ENCODE measurements around the gene CLSTN1. TPM values are rescaled to one million over a fixed set of nuclear protein-coding genes. Genes with fewer than 3 reads are reported as not detected.

The CLSTN1 gene
- total RNA-seq, 1 experiment from 2014 or later, result 100 TPM

DNA sequence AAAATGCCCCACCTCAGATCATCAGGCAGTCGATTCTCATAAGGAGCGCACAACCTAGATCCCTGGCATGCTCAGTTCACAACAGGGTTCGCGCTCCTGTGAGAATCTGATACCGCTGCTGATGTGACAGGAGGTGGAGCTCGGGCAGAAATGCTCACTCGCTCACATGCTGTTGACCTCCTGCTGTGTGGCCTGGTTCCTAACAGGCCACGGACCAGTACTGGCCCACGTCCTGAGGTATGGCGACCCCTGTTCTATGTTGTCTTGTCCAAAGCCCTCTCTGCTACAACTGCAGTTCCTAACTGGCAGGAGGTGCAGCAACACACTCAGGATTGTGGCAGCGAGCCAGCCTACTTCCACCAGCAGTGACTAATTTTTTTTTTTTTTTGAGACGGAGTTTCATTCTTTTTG is 70.6 kb downstream of the CLSTN1 start:
- Histone ChIP-seq H3K56ac (ENCODE audit: insufficient read length, low read depth, low read length) (no peak overlapping the region), H2BK12ac (ENCODE audit: insufficient read length, low read depth, low read length) (no peak overlapping the region), H2AFZ (ENCODE audit: low read length) (no peak overlapping the region), H3K23ac (ENCODE audit: insufficient read length, low read depth, low read length) (no peak overlapping the region), H3K27ac (ENCODE audit: insufficient read length, low read depth, low read length) (no peak overlapping the region), H3K14ac (ENCODE audit: insufficient read depth, low read length) (no peak overlapping the region), H3K4me1 (ENCODE audit: insufficient read depth, low read length) (no peaks in the 10 kb centered on the region), H2AK5ac (ENCODE audit: insufficient read length, low read length) (no peak overlapping the region), H3K18ac (ENCODE audit: insufficient read length, low read depth, low read length) (no peak overlapping the region), H4K91ac (ENCODE audit: insufficient read length, low read depth, low read length) (no peak overlapping the region), H3K79me2 (ENCODE audit: insufficient read depth, low read length) (no peaks in the 10 kb centered on the region; the same call in 1 of the 2 replicates), H3K4ac (ENCODE audit: low read depth, low read length) (no peak overlapping the region), H4K20me1 (ENCODE audit: control insufficient read depth, insufficient read depth, insufficient read length) (no peaks in the 10 kb centered on the region), H2BK120ac (ENCODE audit: low read depth, low read length, poor library complexity, severe bottlenecking) (no peak overlapping the region), H2BK15ac (ENCODE audit: low read depth, low read length) (no peak overlapping the region), H3K23me2 (ENCODE audit: insufficient read length, low read depth, low read length, poor library complexity, severe bottlenecking) (no peaks in the 10 kb centered on the region), H3K27me3 (ENCODE audit: insufficient read depth, low read length) (no peaks in the 10 kb centered on the region), H4K8ac (replicated peaks; ENCODE audit: insufficient read length, low read depth, low read length) (no peak overlapping the region), H4K5ac (ENCODE audit: insufficient read length, low read depth, low read length) (no peak overlapping the region), H2BK5ac (ENCODE audit: insufficient read length, low read length) (no peak overlapping the region), H2BK20ac (ENCODE audit: low read depth, low read length, poor library complexity, severe bottlenecking) (no peak overlapping the region), H3T11ph (ENCODE audit: low read length) (no peak overlapping the region), H3K4me2 (ENCODE audit: insufficient read depth, insufficient read length, low read length) (no peak overlapping the region), H3K9ac (ENCODE audit: extremely low read depth, insufficient read length, low read length) (no peak overlapping the region), H3K9me3 (ENCODE audit: control insufficient read depth, low read depth, low read length) (no peaks in the 10 kb centered on the region), H3K79me1 (ENCODE audit: insufficient read depth, low read depth, low read length, poor library complexity, severe bottlenecking) (no peaks in the 10 kb centered on the region)
- no peak for DNase-seq
- TF ChIP-seq, protein P1, sequence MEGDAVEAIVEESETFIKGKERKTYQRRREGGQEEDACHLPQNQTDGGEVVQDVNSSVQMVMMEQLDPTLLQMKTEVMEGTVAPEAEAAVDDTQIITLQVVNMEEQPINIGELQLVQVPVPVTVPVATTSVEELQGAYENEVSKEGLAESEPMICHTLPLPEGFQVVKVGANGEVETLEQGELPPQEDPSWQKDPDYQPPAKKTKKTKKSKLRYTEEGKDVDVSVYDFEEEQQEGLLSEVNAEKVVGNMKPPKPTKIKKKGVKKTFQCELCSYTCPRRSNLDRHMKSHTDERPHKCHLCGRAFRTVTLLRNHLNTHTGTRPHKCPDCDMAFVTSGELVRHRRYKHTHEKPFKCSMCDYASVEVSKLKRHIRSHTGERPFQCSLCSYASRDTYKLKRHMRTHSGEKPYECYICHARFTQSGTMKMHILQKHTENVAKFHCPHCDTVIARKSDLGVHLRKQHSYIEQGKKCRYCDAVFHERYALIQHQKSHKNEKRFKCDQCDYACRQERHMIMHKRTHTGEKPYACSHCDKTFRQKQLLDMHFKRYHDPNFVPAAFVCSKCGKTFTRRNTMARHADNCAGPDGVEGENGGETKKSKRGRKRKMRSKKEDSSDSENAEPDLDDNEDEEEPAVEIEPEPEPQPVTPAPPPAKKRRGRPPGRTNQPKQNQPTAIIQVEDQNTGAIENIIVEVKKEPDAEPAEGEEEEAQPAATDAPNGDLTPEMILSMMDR (conservative IDR thresholded peaks at IDR 0.05), result no peak
- peaks cover 4 to 6% of the 10 kb centered on the region in 2 experiments; a peak in 2 of 5 replicates for H3K9me3 Mint-ChIP-seq
- peak overlapping the region; percentile 73 to 83 (median 78); a peak in 3 of 7 replicates for H3K27ac Mint-ChIP-seq
- H3K36me3 Mint-ChIP-seq (ENCODE audit: insufficient read depth in 1 of 3, low read depth in 3 of 3), result peaks cover 33 to 70% (median 69%) of the 10 kb centered on the region in 3 experiments; a peak in 6 of 7 replicates
- whole genome bisulfite sequencing (ENCODE audit: extremely low coverage, insufficient read length, low lambda C conversion rate), result no CpG with 5 or more reads among the region's 12 CpGs
- peaks cover 11 to 19% of the 10 kb centered on the region in 2 experiments for H3K4me1 Mint-ChIP-seq
- no peak overlapping the region for H3K4me3 Mint-ChIP-seq
- H3K27me3 Mint-ChIP-seq (ENCODE audit: low read depth), result no peaks in the 10 kb centered on the region; the same call in 1 of the 2 replicates
